HG03103 (cell line): ENCODE results near the gene ITPRID1.

Experiments
- ATAC-seq: cut with Tn5 transposase; IDR thresholded peaks from one replicate; pipeline ENCODE4 v1.9.1; 2021; ENCODE audit warnings: low read depth; ENCODE audit not compliant: unreplicated experiment

The ITPRID1 gene

DNA sequence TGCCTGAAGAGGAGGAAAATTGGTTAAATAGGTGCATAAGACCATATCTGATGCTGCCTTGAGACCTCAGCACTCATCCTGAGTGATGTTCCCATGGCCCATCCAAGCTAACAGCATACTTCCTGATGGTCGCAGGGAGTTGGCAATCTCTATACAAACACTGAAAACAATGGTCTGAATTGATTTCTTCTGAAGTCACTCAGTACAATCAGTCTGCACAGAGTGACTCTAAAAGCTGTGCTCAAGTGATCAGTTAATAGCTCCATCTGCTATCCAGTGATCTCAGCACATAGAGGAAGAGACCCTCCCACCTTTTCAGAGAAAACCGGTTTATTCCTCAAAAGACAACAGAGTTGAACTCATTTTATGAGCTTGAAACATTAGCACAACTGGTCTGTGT lies 177.0 kb downstream of the ITPRID1 start:
- ATAC-seq, result no peak

DNA sequence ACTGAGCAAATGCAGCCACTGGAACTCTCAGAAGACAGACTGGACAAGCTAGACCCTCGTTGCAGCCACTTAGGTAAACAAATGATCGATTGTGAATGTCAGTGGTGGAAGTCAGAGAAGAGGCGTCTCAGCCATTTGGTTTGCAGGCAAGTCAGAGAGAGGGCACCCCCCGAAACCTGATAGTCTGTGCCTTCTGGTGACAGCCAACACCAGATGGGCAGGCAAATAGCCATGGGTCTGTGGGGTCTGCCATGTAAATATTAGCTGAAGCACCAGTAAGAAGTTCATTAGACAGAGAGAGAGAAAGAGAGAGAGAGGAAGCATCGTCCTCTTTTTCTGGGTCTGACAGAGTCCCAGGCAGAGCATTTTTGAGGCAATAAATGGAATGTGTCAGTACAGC lies 178.6 kb downstream of the ITPRID1 start:
- no peak for ATAC-seq

DNA sequence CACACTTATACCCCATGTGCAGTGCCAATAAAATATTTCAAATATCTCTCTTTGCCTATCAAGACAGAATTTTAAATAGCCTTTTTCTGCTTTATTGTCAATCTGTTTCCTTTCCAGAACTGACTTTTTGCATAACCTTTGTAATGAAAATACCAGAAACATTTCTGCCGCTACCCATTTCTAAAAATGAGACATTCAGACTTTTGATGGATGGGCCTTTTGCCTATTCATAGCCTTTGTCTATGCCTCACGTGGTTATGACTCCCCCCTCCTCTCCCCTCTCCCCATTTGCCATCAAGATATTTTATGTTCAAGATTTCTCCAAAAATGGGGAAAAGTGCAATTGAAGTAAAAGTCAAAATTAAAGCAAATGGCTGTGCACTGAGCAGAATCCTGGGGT lies 179.0 kb downstream of the ITPRID1 start:
- ATAC-seq, result no peak

DNA sequence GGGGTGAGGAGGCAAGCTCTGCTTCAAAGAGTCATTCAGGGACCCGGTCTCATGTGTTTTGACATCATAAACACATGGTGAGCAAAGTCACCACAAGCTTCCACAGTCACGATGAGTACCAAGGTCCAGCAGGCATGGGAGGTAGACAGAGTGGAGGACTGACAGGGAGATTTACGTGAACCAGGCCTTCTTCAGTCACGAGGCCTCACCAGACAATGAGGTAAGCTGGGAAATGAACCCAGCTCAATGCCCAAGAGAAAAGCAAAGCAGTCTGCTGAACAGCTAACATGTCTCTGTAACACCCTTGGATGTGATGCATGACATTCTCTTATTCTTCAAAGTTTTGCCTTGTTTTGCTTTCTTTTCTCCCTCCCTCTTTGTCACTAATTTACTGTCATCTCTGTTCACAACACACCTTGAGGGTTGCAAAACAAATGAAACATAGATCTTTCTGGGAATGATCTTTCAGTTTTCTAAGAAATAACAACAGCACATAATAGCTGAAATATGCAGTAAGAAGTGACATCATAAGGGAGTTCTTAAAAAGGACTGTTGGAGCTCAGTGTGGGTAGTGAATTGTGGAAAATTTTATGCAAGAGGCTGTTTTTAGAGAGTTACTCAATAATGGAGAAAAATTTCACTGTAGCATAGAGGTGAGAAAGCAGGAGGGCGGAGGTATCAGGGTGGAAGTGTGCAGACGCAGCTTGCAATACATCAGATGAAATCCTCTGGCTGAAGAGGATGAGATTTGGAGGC lies 182.1 kb downstream of the ITPRID1 start:
- ATAC-seq, result no peak

DNA sequence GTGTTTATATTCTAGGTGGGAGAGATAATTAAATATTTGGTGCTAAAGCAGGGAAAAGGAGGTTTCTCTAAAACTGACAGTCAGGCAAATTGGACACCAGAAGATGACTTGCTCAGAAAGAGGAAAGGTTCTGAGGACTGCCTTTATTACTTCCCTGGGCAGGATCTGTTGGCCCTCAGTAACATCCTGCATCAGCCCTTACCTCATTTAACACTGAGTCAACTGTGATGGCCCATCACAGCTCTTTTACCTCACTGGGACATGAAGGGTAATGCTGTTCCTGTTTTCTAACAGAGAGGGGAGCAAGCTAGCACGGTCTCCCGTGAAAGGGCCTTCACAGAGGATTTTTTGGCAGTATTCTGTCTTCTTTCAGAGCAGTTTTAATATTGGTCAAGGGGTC lies 185.2 kb downstream of the ITPRID1 start:
- no peak for ATAC-seq

DNA sequence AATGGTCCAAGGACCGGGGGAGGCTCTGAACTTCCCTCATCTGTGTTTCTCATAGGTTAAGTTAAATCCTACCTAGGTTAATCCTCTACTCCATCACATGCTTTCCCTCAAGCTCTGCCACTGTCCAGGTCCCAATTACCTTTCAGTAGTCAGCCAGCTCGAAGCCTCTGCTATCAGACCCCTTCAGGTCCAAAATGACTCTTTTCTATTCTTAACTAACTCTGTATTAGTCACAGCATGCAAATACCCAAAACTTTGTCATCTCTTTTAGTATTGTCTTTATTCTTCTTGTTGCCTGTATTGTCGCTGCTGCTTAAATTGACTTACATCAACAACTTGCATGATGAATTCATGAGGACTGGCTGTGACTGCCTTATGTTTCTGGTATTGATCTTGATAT lies 188.5 kb downstream of the ITPRID1 start:
- no peak for ATAC-seq

DNA sequence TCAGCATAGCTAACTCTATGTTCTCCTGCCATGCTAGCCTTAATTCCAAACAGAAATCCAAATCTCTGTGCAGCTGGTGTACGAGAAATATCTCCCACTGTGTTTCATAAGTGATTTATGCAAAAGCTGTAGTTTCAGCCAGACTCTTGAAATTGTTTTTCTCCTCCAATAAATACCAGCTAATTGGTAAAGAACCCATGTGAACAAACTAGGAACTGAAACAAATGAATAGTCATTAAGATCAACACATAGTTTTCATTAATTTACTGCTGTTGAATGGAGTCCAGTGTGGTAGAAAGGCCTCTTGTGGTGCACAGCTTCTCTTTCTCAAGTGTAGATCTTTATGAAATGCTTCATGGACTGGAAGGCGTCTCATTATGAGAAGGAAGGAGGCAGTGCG lies 191.5 kb downstream of the ITPRID1 start:
- no peak for ATAC-seq

DNA sequence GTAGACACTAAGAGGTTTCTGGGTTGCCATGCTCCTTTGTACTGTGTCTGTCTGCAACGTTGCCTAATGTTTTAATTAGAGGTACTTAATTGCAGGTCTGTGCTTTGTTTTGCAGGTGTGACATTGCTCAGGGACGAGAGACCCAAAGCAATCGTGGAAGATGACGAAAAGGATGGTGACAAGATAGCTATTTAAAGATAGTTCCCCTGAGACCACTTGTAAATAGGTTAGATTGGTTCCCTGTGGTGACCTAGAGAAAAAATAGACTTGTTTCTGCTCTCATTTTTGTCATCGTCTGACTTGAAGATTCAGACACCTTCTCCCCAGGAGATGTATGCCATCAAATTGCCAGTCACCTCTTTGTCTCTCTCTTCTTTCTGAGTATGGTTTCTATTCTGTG lies 193.2 kb downstream of the ITPRID1 start:
- ATAC-seq, result no peak
